ENCODE results near the gene ADAM12. TPM values are rescaled to one million over a fixed set of nuclear protein-coding genes. Genes with fewer than 3 reads are reported as not detected.

The ADAM12 gene
- total and polyA plus RNA-seq, 9 of the 15 experiments (the other 6 are each of a cell fraction or from before 2014, with no cell fraction given), result not detected

GRCh38 chr10:126137562-126138221 is 250.6 kb downstream of the ADAM12 start (continued):
- TF ChIP-seq HNRNPH1 (optimal IDR thresholded peaks at IDR 0.05; ENCODE audit: low read depth, low read length), result no peak

DNA sequence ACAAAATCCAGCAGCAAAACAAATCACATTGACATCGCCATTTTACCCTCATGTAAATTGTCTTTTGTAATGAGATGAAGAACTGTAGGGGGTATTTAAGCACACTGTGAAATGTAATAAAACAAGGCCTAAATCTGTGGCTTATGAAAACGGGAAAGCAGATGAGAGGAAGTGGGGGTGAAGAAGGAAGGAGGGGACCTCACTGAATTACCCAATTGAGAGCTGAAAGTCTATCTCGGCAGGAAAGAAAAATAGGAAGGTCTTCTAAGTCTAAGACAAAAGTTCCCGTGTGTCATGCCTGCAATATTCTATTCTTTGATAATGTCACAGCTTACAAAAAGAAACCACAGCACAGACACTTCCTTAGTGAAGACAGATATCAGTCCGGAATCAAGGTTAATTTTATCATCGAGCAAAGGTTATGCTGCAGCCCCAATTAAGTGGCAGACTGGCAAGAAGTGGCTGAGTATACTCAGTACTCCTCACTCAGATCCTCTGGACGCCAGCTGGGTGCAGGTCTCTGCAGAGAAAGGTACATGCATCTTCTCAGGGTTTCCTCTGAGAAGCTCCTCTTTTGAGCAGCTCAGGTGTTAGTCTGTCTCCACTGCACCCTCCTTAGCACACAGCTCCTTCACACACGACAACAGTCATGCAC is 252.2 kb downstream of the ADAM12 start:
- ChIA-PET CTCF (ENCODE audit: low intra/inter-chr PET ratio) (no interaction called here), POLR2A (no interaction called here)
- no peaks in the 10 kb centered on the region for H3K79me2 ChIP-seq (ENCODE audit: control insufficient read depth, insufficient read depth, low read length)
- H4K20me1 ChIP-seq (replicated peaks; ENCODE audit: control insufficient read depth, insufficient read depth, low read length), result no peaks in the 10 kb centered on the region
- no peaks in the 10 kb centered on the region for H3K9me3 ChIP-seq (replicated peaks; ENCODE audit: control insufficient read depth, insufficient read depth, low read depth, low read length)
- no peak for FAIRE-seq
- no peak overlapping the region for H3K4me2 ChIP-seq (ENCODE audit: insufficient read depth, low read length)
- H2AFZ ChIP-seq (ENCODE audit: low read depth, low read length), result no peak overlapping the region
- WGBS (ENCODE audit: insufficient coverage, low coverage, missing lambda C conversion rate), result 5% methylated on average over 8 of the region's 8 CpGs
- no peak overlapping the region for H3K9ac ChIP-seq (ENCODE audit: insufficient read depth in 1 of 2, low read depth in 2 of 2, low read length in 2 of 2)
- in situ Hi-C loops (cut with MboI) (no loop called here), intact Hi-C loops (cut with micrococcal nuclease) (no loop called here)
- no TSS peak for BruUV-seq (replicated peaks)
- no peaks in the 10 kb centered on the region for H3K27me3 ChIP-seq (ENCODE audit: control insufficient read depth in 2 of 2, insufficient read depth in 2 of 2, low read length in 2 of 2)
- H3K9me1 ChIP-seq (ENCODE audit: control insufficient read depth, insufficient read depth, low read length), result no peaks in the 10 kb centered on the region
- ATAC-seq, result no peak
- DNase-seq (ENCODE audit: extremely low read depth in 1 of 4, low spot score in 3 of 4), result no peak
- no peak overlapping the region for H3K27ac ChIP-seq (ENCODE audit: extremely low read depth, low read depth, low read length)
- H3K4me3 ChIP-seq, result no peak overlapping the region
- H3K36me3 ChIP-seq (ENCODE audit: control insufficient read depth, insufficient read depth, low read length), result no peaks in the 10 kb centered on the region
- H3K4me1 ChIP-seq (replicated peaks in 1 of 2; ENCODE audit: control insufficient read depth in 2 of 2, insufficient read depth in 2 of 2, low read length in 2 of 2), result no peaks in the 10 kb centered on the region
- no peak for TF ChIP-seq STAG1 (CRISPR knock-in tag; IDR thresholded peaks at IDR 0.05; ENCODE audit: borderline replicate concordance)
- TF ChIP-seq SMAD3 (CRISPR knock-in tag; conservative IDR thresholded peaks at IDR 0.05), result no peak
- TF ChIP-seq ZNF146 (CRISPR knock-in tag; IDR thresholded peaks at IDR 0.05; ENCODE audit: unreplicated experiment), result no peak
- TF ChIP-seq, protein P1, sequence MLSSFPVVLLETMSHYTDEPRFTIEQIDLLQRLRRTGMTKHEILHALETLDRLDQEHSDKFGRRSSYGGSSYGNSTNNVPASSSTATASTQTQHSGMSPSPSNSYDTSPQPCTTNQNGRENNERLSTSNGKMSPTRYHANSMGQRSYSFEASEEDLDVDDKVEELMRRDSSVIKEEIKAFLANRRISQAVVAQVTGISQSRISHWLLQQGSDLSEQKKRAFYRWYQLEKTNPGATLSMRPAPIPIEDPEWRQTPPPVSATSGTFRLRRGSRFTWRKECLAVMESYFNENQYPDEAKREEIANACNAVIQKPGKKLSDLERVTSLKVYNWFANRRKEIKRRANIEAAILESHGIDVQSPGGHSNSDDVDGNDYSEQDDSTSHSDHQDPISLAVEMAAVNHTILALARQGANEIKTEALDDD (IDR thresholded peaks at IDR 0.05), result no peak
- TF ChIP-seq KLF13 (tag; IDR thresholded peaks at IDR 0.05; ENCODE audit: borderline replicate concordance, low read depth), result no peak
- no peak for TF ChIP-seq CC2D1A (IDR thresholded peaks at IDR 0.05)
- TF ChIP-seq ZBTB43 (CRISPR knock-in tag; IDR thresholded peaks at IDR 0.05), result no peak
- no peak for TF ChIP-seq NFE2L1 (tag; IDR thresholded peaks at IDR 0.05; ENCODE audit: borderline replicate concordance, low read depth)
- TF ChIP-seq DIDO1 (tag; IDR thresholded peaks at IDR 0.05; ENCODE audit: low read depth), result no peak
- no peak for TF ChIP-seq ZNF282 (CRISPR knock-in tag; IDR thresholded peaks at IDR 0.05)
- no peak for TF ChIP-seq CBX8 (IDR thresholded peaks at IDR 0.05; ENCODE audit: borderline replicate concordance, extremely low read depth, low read depth, low read length, poor library complexity, severe bottlenecking)
- no peak for TF ChIP-seq RHOXF2B (CRISPR knock-in tag; conservative IDR thresholded peaks at IDR 0.05)
- TF ChIP-seq CTCF (IDR thresholded peaks at IDR 0.05 in 2 of 3, conservative IDR thresholded peaks at IDR 0.05 in 1 of 3; ENCODE audit: insufficient read depth in 2 of 3, low read depth in 1 of 3, low read length in 3 of 3), result no peak
- TF ChIP-seq EWSR1 (IDR thresholded peaks at IDR 0.05; ENCODE audit: borderline replicate concordance, low read depth, partially characterized antibody), result no peak
- TF ChIP-seq RBM14 (IDR thresholded peaks at IDR 0.05; ENCODE audit: borderline replicate concordance, insufficient read depth, low read depth, low read length), result no peak

Data from K562 (cell line).